Measurements from ENCODE around the gene BRD1.

DNA sequence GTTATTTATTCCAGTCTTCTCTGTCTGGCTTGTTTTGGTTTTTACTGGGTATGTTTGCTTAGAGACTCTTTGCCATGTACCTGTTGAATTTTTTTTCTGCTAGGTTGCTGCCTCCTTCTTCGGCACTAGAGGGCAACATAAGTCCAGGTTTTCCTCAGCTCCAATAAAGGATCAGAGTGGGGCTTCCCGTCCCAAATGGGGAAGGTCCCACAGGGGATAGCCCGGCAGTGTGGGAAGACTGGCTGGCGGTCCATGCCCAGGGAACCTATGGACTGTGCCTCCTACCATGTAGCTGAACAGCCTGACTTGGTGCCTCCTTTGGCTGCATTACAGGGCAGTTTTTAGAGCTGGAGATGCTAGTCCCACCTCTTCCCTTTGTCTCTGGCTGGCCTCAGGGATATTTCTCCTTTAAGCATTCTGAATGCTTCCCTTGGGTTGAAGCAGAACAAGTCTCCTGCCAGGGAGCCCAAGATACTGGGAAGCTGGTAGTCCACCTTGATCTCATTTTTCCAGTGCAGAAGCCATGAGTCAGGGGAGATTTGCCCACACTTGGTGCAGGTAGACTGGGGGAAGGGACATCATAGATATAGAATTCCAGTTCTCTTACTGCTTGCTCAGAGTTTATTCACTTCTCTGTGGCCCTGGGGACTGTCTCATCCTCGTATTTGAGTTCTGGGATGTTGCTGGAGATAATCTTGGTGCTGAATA, 60.2 kb downstream of the BRD1 start:
- TF ChIP-seq, protein P1, sequence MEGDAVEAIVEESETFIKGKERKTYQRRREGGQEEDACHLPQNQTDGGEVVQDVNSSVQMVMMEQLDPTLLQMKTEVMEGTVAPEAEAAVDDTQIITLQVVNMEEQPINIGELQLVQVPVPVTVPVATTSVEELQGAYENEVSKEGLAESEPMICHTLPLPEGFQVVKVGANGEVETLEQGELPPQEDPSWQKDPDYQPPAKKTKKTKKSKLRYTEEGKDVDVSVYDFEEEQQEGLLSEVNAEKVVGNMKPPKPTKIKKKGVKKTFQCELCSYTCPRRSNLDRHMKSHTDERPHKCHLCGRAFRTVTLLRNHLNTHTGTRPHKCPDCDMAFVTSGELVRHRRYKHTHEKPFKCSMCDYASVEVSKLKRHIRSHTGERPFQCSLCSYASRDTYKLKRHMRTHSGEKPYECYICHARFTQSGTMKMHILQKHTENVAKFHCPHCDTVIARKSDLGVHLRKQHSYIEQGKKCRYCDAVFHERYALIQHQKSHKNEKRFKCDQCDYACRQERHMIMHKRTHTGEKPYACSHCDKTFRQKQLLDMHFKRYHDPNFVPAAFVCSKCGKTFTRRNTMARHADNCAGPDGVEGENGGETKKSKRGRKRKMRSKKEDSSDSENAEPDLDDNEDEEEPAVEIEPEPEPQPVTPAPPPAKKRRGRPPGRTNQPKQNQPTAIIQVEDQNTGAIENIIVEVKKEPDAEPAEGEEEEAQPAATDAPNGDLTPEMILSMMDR (IDR thresholded peaks at IDR 0.05): peak; percentile 6 to 37
- no peak for TF ChIP-seq POLR2AphosphoS5 (IDR thresholded peaks at IDR 0.05)
- TF ChIP-seq POLR2A (IDR thresholded peaks at IDR 0.05): no peak
- no peak for TF ChIP-seq EP300 (IDR thresholded peaks at IDR 0.05)

Data from suprapubic skin (tissue), 4 donors.